NCI-H345 treated with DMSO at 0.1 percent for 48 hours (cell line): ENCODE results near the gene TEX47.
A peak's percentile ranks its signal among the peaks of the same experiment; 100 is the strongest.

ENCODE experiments used
- DNase-seq: peaks from one replicate; lab custom pipeline; 2025; ENCODE audit not compliant: unreplicated experiment; lab: John Stamatoyannopoulos, UW

Gene TEX47

GRCh38 chr7:88795553-88795952 lies at the start of gene TEX47:
Gene TEX47, minus strand, starts transcription at chr7:88795737. Its CDS starts 795 bp downstream, at chr7:88794942.
- DNase-seq, result no peak

- no peak for DNase-seq
Measured at GRCh38 chr7:88845091-88845490, 49.6 kb upstream of the TEX47 start.

GRCh38 chr7:88842201-88842600 lies 46.7 kb upstream of the TEX47 start:
- DNase-seq, result no peak

GRCh38 chr7:88835147-88835728 lies 39.7 kb upstream of the TEX47 start:
- no peak for DNase-seq

- no peak for DNase-seq
Measured at GRCh38 chr7:88826222-88826621, 30.7 kb upstream of the TEX47 start.

GRCh38 chr7:88818552-88818951 lies 23.0 kb upstream of the TEX47 start:
- no peak for DNase-seq

- DNase-seq, result no peak
Measured at GRCh38 chr7:88806280-88807037, 10.9 kb upstream of the TEX47 start.

GRCh38 chr7:88801046-88801445 lies 5.5 kb upstream of the TEX47 start:
- no peak for DNase-seq

GRCh38 chr7:88792361-88792760 lies 3.2 kb downstream of the TEX47 start:
- no peak for DNase-seq

GRCh38 chr7:88791891-88792290 lies 3.6 kb downstream of the TEX47 start:
- no peak for DNase-seq

GRCh38 chr7:88789480-88790064 lies 6.0 kb downstream of the TEX47 start:
- peak; percentile 3 for DNase-seq

GRCh38 chr7:88787777-88788176 lies 7.8 kb downstream of the TEX47 start:
- no peak for DNase-seq

- DNase-seq, result no peak
Measured at GRCh38 chr7:88775838-88776237, 19.7 kb downstream of the TEX47 start.

- DNase-seq, result no peak
Measured at GRCh38 chr7:88772776-88773175, 22.8 kb downstream of the TEX47 start.

GRCh38 chr7:88771417-88771816 lies 24.1 kb downstream of the TEX47 start:
- no peak for DNase-seq

GRCh38 chr7:88761779-88762178 lies 33.8 kb downstream of the TEX47 start:
- no peak for DNase-seq

- DNase-seq, result no peak
Measured at GRCh38 chr7:88760136-88760515, 35.4 kb downstream of the TEX47 start.

- DNase-seq, result no peak
Measured at GRCh38 chr7:88759230-88760135, 36.1 kb downstream of the TEX47 start, which contains the start of gene ZNF804B. Gene ZNF804B, plus strand, starts transcription at chr7:88759700. Its CDS starts 277 bp downstream, at chr7:88759977.

- DNase-seq, result no peak
Measured at GRCh38 chr7:88758381-88759229, 36.9 kb downstream of the TEX47 start.

- DNase-seq, result no peak
Measured at GRCh38 chr7:88757371-88757770, 38.2 kb downstream of the TEX47 start.
